ENCODE measurements around the gene BABAM2. TPM values are rescaled to one million over a fixed set of nuclear protein-coding genes. Genes with fewer than 3 reads are reported as not detected.

Gene BABAM2
- total and polyA plus RNA-seq, 11 donors: 22.2 to 75.1 (median 62.5) TPM

DNA sequence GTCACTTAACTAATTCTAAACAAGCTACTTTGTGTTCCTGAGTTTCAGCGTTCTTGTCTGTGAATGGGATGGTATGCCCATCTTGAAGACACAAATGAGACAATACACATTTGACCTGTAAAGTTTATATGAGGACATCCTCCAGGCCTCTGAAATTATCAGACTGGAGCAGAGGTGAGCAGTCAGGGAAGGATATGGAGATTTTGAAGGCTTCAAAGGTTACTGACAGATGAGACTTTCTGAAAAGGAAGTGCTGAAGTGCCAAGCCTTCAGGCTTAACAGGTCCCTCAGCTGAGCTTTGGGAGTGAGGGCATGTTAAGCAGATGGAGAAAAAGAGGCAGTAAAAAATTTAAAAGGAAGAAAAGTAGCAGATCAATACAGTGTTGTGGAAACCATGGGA lies 391.2 kb downstream of the BABAM2 start:
- Histone ChIP-seq H3K27ac (no peak overlapping the region), H3K4me1 (peaks cover 0 to 6% (median 0%) of the 10 kb centered on the region in 12 donors), H3K36me3 (no peaks in the 10 kb centered on the region), H3K9me3 (no peaks in the 10 kb centered on the region), H3K4me3 (no peak overlapping the region), H3K27me3 (no peaks in the 10 kb centered on the region)
- intact Hi-C loops (cut with DNase I): no loop called here
- no peak for TF ChIP-seq POLR2A (IDR thresholded peaks at IDR 0.05)
- TF ChIP-seq, protein P1, sequence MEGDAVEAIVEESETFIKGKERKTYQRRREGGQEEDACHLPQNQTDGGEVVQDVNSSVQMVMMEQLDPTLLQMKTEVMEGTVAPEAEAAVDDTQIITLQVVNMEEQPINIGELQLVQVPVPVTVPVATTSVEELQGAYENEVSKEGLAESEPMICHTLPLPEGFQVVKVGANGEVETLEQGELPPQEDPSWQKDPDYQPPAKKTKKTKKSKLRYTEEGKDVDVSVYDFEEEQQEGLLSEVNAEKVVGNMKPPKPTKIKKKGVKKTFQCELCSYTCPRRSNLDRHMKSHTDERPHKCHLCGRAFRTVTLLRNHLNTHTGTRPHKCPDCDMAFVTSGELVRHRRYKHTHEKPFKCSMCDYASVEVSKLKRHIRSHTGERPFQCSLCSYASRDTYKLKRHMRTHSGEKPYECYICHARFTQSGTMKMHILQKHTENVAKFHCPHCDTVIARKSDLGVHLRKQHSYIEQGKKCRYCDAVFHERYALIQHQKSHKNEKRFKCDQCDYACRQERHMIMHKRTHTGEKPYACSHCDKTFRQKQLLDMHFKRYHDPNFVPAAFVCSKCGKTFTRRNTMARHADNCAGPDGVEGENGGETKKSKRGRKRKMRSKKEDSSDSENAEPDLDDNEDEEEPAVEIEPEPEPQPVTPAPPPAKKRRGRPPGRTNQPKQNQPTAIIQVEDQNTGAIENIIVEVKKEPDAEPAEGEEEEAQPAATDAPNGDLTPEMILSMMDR (IDR thresholded peaks at IDR 0.05): no peak
- ATAC-seq (no peak), DNase-seq (no peak)
- WGBS, 4 donors: 89 to 95% (median 93%) methylated on average over 1 of the region's 1 CpG

DNA sequence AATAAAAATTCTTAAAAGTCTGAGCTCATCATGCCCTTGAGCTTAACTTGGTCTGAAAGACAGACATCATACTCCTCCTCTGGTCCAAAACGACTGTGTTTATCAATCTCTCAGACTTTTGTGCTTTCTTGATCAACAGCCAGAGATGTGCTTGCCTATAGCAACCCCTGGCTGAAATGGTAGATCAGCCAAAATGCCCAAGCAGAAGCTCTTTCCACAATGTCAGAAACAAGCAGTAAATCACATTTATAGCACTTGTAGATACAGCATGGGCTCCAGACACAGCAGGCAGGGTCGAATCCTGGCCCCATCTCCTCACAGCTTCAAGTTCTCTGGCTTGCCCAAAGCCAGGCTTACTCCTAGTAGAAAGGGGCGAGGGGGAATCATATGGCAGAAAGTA lies 391.7 kb downstream of the BABAM2 start:
- Histone ChIP-seq H3K27ac (no peak overlapping the region), H3K9me3 (no peaks in the 10 kb centered on the region), H3K27me3 (no peaks in the 10 kb centered on the region), H3K4me3 (no peak overlapping the region), H3K36me3 (no peaks in the 10 kb centered on the region), H3K4me1 (peaks cover 0 to 9% (median 0%) of the 10 kb centered on the region in 12 donors)
- TF ChIP-seq POLR2A (IDR thresholded peaks at IDR 0.05): no peak
- TF ChIP-seq, protein P1 (IDR thresholded peaks at IDR 0.05): no peak
- DNase-seq: no peak
- WGBS, 4 donors: 89 to 94% (median 90%) methylated on average over 3 of the region's 3 CpGs
- ATAC-seq: no peak
- intact Hi-C loops (cut with DNase I): no loop called here

DNA sequence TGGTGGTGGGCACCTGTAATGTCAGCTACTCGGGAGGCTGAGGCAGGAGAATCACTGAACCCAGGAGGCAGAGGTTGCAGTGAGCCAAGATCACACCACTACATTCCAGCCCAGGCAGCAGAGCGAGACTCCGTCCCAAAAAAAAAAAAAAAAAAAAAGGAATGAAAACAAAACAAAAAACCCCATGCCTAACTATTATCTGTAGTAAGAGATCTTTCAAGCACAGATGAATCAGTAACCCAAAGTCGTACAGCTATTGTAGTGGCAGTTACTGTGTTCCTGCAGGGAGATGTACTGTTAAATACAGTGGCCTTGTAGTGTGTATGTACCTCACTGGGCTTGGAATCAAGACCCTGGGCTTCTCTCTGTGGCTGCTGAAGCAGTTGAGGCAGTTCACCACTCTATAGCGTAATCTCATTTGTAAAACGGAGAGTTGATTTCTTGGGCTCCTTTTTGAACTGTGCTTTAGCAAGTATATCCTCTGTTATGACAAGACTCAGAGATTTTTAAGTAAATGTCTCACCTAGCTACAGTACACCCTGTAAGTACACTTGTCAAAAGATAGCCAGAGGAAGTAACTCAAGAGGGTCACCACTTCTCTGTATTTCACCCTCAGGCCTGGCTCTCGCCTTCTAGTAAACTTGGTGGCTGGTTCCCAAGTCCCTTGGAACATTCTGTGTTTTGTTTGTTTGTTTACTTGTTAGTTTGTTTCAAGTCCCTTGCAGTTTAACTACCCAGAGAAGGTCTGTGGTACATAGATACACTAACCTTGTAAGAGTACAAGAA lies 392.5 kb downstream of the BABAM2 start:
- Histone ChIP-seq H3K36me3 (no peaks in the 10 kb centered on the region), H3K4me3 (no peak overlapping the region), H3K4me1 (peaks cover 0 to 11% (median 0%) of the 10 kb centered on the region in 12 donors), H3K27me3 (no peaks in the 10 kb centered on the region), H3K27ac (no peak overlapping the region), H3K9me3 (no peaks in the 10 kb centered on the region)
- DNase-seq: no peak
- no peak for TF ChIP-seq POLR2A (IDR thresholded peaks at IDR 0.05)
- TF ChIP-seq, protein P1 (IDR thresholded peaks at IDR 0.05): no peak
- ATAC-seq: no peak
- intact Hi-C loops (cut with DNase I): no loop called here
- WGBS, 4 donors: 95 to 99% (median 96%) methylated on average over 7 of the region's 7 CpGs

DNA sequence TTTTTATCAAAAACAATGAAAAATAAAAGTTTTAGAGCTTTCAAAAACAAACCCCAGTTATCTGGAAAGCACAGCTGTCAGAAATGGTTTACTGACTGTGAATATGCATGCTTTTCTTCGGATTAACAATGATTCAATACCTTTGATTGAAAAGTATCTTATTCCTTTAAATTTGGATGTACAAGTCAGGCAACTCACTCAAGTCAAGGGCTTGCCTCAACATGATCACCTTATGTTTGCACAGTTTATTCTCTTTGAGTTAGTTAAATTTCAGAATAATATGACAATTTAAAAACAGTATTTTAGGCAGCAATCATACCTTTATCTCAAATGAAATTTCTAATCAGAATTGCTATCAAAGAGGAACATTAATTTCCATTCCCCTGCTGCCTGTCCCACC lies 393.3 kb downstream of the BABAM2 start:
- Histone ChIP-seq H3K4me3 (no peak overlapping the region), H3K4me1 (peaks cover 0 to 11% (median 0%) of the 10 kb centered on the region in 12 donors), H3K36me3 (no peaks in the 10 kb centered on the region), H3K27ac (no peak overlapping the region), H3K9me3 (no peaks in the 10 kb centered on the region), H3K27me3 (no peaks in the 10 kb centered on the region)
- no peak for ATAC-seq
- WGBS, 4 donors: 90 to 97% (median 91%) methylated on average over 1 of the region's 1 CpG
- no peak for DNase-seq
- intact Hi-C loops (cut with DNase I): no loop called here
- TF ChIP-seq, protein P1 (IDR thresholded peaks at IDR 0.05): no peak
- TF ChIP-seq POLR2A (IDR thresholded peaks at IDR 0.05): no peak

Data from heart left ventricle (tissue), 16 donors.